ENCODE measurements around the gene GTPBP3. TPM values are rescaled to one million over a fixed set of nuclear protein-coding genes. Genes with fewer than 3 reads are reported as not detected.
A peak's percentile ranks its signal among the peaks of the same experiment; 100 is the strongest.

GTPBP3 gene
- total RNA-seq, 1 experiment from 2014 or later, result 62.9 TPM

DNA sequence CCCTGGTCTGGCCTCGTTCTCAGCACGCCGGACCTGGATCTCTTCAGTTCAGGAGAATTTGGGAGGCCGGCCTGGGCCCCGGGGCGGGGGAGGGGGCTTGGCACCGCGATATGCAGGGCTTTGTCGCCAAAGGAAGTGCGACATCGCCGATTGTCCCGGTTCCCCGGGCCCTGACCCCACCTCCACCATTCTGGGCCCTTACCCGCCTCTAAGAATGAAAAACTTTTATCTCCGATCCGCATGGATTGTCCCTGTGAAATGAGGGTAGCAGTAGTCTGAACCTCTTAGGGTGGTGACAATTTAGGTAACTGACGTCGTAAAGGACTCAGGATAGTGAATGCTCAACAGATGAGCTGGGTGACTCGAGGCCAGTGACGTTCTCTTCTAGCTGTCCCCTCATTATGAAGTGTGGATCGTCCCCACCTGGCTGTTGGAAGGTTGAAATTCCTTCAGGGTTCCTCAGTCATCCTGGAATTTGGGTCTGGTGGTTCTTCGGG lies 27.3 kb upstream of the GTPBP3 start:
- H3K9me3 ChIP-seq (ENCODE audit: control insufficient read depth, low read depth, low read length), result no peaks in the 10 kb centered on the region
- no peak overlapping the region for H2BK20ac ChIP-seq (ENCODE audit: low read depth, low read length, poor library complexity, severe bottlenecking)
- H2AFZ ChIP-seq (ENCODE audit: low read length), result no peak overlapping the region

More for the DNA sequence above, 27.3 kb upstream of the GTPBP3 start:
- Histone ChIP-seq H3K79me1 (ENCODE audit: insufficient read depth, low read depth, low read length, poor library complexity, severe bottlenecking) (peaks cover 6% of the 10 kb centered on the region), H2AK5ac (ENCODE audit: insufficient read length, low read length) (no peak overlapping the region), H2BK120ac (ENCODE audit: low read depth, low read length, poor library complexity, severe bottlenecking) (no peak overlapping the region), H2BK12ac (ENCODE audit: insufficient read length, low read depth, low read length) (no peak overlapping the region), H4K8ac (replicated peaks; ENCODE audit: insufficient read length, low read depth, low read length) (no peak overlapping the region), H3K23me2 (ENCODE audit: insufficient read length, low read depth, low read length, poor library complexity, severe bottlenecking) (peaks cover 11% of the 10 kb centered on the region), H3K4me2 (ENCODE audit: insufficient read depth, insufficient read length, low read length) (peak overlapping the region; percentile 73), H3K79me2 (ENCODE audit: insufficient read depth, low read length) (peaks cover 7% of the 10 kb centered on the region; the same call in 1 of the 2 replicates), H4K20me1 (ENCODE audit: control insufficient read depth, insufficient read depth, insufficient read length) (no peaks in the 10 kb centered on the region), H3K14ac (ENCODE audit: insufficient read depth, low read length) (no peak overlapping the region), H3K23ac (ENCODE audit: insufficient read length, low read depth, low read length) (no peak overlapping the region), H2BK15ac (ENCODE audit: low read depth, low read length) (no peak overlapping the region), H3K18ac (ENCODE audit: insufficient read length, low read depth, low read length) (no peak overlapping the region), H3K9ac (ENCODE audit: extremely low read depth, insufficient read length, low read length) (peak overlapping the region; percentile 32), H3K56ac (ENCODE audit: insufficient read length, low read depth, low read length) (no peak overlapping the region), H3T11ph (ENCODE audit: low read length) (no peak overlapping the region), H3K4me1 (ENCODE audit: insufficient read depth, low read length) (no peaks in the 10 kb centered on the region), H3K4ac (ENCODE audit: low read depth, low read length) (no peak overlapping the region), H3K27me3 (ENCODE audit: insufficient read depth, low read length) (no peaks in the 10 kb centered on the region), H4K5ac (ENCODE audit: insufficient read length, low read depth, low read length) (no peak overlapping the region), H3K27ac (ENCODE audit: insufficient read length, low read depth, low read length) (no peak overlapping the region), H4K91ac (ENCODE audit: insufficient read length, low read depth, low read length) (no peak overlapping the region), H2BK5ac (ENCODE audit: insufficient read length, low read length) (no peak overlapping the region)
- WGBS (ENCODE audit: extremely low coverage, insufficient read length, low lambda C conversion rate), result no CpG with 5 or more reads among the region's 23 CpGs
- H3K27ac Mint-ChIP-seq, result peak overlapping the region; percentile 88 to 98 (median 95); a peak in 5 of 7 replicates
- DNase-seq, result no peak
- TF ChIP-seq, protein P1, sequence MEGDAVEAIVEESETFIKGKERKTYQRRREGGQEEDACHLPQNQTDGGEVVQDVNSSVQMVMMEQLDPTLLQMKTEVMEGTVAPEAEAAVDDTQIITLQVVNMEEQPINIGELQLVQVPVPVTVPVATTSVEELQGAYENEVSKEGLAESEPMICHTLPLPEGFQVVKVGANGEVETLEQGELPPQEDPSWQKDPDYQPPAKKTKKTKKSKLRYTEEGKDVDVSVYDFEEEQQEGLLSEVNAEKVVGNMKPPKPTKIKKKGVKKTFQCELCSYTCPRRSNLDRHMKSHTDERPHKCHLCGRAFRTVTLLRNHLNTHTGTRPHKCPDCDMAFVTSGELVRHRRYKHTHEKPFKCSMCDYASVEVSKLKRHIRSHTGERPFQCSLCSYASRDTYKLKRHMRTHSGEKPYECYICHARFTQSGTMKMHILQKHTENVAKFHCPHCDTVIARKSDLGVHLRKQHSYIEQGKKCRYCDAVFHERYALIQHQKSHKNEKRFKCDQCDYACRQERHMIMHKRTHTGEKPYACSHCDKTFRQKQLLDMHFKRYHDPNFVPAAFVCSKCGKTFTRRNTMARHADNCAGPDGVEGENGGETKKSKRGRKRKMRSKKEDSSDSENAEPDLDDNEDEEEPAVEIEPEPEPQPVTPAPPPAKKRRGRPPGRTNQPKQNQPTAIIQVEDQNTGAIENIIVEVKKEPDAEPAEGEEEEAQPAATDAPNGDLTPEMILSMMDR (conservative IDR thresholded peaks at IDR 0.05), result no peak
- H3K9me3 Mint-ChIP-seq, result no peaks in the 10 kb centered on the region
- peaks cover 17 to 25% of the 10 kb centered on the region in 2 experiments for H3K4me1 Mint-ChIP-seq
- H3K4me3 Mint-ChIP-seq, result peak overlapping the region; percentile 94 to 95
- peaks cover 9 to 22% (median 22%) of the 10 kb centered on the region in 3 experiments; a peak in 6 of 7 replicates for H3K36me3 Mint-ChIP-seq (ENCODE audit: insufficient read depth in 1 of 3, low read depth in 3 of 3)
- H3K27me3 Mint-ChIP-seq (ENCODE audit: low read depth), result no peaks in the 10 kb centered on the region

Data from H9 (cell line).